Measurements from ENCODE around the gene CGGBP1.
"Not testable (repeated sequence)": the region's sequence is repeated elsewhere in the genome, so short reads cannot be mapped to it uniquely, and the experiment has no call there.

CGGBP1 gene

GRCh38 chr3:88034491-88035275, 24.1 kb downstream of the CGGBP1 start:
- DNase-seq (ENCODE audit: low spot score) = no peak

- no peak for DNase-seq (ENCODE audit: low spot score)
Observed at GRCh38 chr3:88033808-88034207, 25.0 kb downstream of the CGGBP1 start.

GRCh38 chr3:88033079-88033478, 25.7 kb downstream of the CGGBP1 start:
- no peak for DNase-seq (ENCODE audit: low spot score)

- no peak for DNase-seq (ENCODE audit: low spot score)
Observed at GRCh38 chr3:88032245-88032644, 26.6 kb downstream of the CGGBP1 start.

GRCh38 chr3:88031642-88032077, 27.1 kb downstream of the CGGBP1 start:
- peak; percentile 36 for DNase-seq (ENCODE audit: low spot score)

GRCh38 chr3:88030210-88030609, 28.6 kb downstream of the CGGBP1 start:
- no peak for DNase-seq (ENCODE audit: low spot score)

GRCh38 chr3:88028876-88029275, 29.9 kb downstream of the CGGBP1 start:
- DNase-seq (ENCODE audit: low spot score) = no peak

GRCh38 chr3:88025001-88025552, 33.7 kb downstream of the CGGBP1 start:
- no peak for DNase-seq (ENCODE audit: low spot score)

GRCh38 chr3:88019024-88019423, 39.8 kb downstream of the CGGBP1 start:
- no peak for DNase-seq (ENCODE audit: low spot score)

GRCh38 chr3:88015656-88016055, 43.1 kb downstream of the CGGBP1 start:
- DNase-seq (ENCODE audit: low spot score) = not testable (repeated sequence)

GRCh38 chr3:88013592-88013991, 45.2 kb downstream of the CGGBP1 start:
- DNase-seq (ENCODE audit: low spot score) = no peak

GRCh38 chr3:88010810-88011209, 48.0 kb downstream of the CGGBP1 start:
- DNase-seq (ENCODE audit: low spot score) = no peak

GRCh38 chr3:88009066-88009465, 49.7 kb downstream of the CGGBP1 start:
- DNase-seq (ENCODE audit: low spot score) = no peak

GRCh38 chr3:88005066-88005465, 53.7 kb downstream of the CGGBP1 start:
- DNase-seq (ENCODE audit: low spot score) = peak; percentile 14

- peak; percentile 32 for DNase-seq (ENCODE audit: low spot score)
Observed at GRCh38 chr3:88003115-88003755, 55.6 kb downstream of the CGGBP1 start.

GRCh38 chr3:88002448-88002847, 56.4 kb downstream of the CGGBP1 start:
- DNase-seq (ENCODE audit: low spot score) = no peak
